ENCODE results near the gene GPR156.

- no peak for TF ChIP-seq EZH2phosphoT487 (IDR thresholded peaks at IDR 0.05; ENCODE audit: insufficient read depth, low read depth)
- no peak for TF ChIP-seq EZH2 (IDR thresholded peaks at IDR 0.05; ENCODE audit: insufficient read depth, poor library complexity, severe bottlenecking)
These were observed 19.6 kb upstream of the GPR156 start for GRCh38 chr3:120304616-120305015.
